ENCODE results near the gene RPTOR. TPM values are rescaled to one million over a fixed set of nuclear protein-coding genes. Genes with fewer than 3 reads are reported as not detected.

The RPTOR gene
- polyA plus RNA-seq, 1 experiment = 10.8 TPM

DNA sequence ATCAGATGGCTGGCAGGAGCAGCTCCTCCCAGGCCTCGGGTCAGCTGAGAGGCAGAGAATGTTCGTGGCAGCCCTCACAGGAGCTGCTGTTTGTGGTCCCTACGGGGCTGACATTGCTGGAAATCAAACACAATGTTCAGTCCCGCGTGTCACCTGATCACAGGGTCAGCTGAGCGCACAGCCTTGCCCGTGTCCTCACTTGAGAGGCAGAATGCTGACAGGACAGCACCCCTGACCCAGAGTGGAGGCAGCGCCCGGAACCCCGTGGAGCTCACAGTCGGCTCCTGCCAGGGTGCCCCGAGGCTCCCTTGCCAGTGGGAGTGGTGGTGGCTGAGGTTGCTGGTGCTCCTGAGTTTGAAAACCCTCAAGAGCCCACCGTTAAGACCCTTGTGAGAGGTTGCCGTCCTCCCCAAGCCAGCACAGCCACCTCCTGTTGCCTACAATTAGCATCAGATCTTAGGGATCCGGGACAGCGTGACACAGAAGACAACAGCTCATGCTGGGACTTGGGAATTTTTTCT, 443.4 kb downstream of the RPTOR start:
- no peaks in the 10 kb centered on the region for H3K36me3 ChIP-seq (ENCODE audit: control insufficient read depth, insufficient read depth, low read length)
- no peak overlapping the region for H3K4me3 ChIP-seq (ENCODE audit: low read depth, low read length)
- CTCF ChIA-PET = interaction anchor here (1.0 to 3.7 kb wide), 7 partner anchors 16 to 561 kb away, joined by 3 to 54 read pairs (median 11); no protein-coding TSS in a partner anchor
- TF ChIP-seq, protein P1, sequence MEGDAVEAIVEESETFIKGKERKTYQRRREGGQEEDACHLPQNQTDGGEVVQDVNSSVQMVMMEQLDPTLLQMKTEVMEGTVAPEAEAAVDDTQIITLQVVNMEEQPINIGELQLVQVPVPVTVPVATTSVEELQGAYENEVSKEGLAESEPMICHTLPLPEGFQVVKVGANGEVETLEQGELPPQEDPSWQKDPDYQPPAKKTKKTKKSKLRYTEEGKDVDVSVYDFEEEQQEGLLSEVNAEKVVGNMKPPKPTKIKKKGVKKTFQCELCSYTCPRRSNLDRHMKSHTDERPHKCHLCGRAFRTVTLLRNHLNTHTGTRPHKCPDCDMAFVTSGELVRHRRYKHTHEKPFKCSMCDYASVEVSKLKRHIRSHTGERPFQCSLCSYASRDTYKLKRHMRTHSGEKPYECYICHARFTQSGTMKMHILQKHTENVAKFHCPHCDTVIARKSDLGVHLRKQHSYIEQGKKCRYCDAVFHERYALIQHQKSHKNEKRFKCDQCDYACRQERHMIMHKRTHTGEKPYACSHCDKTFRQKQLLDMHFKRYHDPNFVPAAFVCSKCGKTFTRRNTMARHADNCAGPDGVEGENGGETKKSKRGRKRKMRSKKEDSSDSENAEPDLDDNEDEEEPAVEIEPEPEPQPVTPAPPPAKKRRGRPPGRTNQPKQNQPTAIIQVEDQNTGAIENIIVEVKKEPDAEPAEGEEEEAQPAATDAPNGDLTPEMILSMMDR (IDR thresholded peaks at IDR 0.05; ENCODE audit: insufficient read depth, low read depth, low read length) = no peak
- DNase-seq (ENCODE audit: low read depth) = no peak
- POLR2A ChIA-PET = no interaction called here
- no peaks in the 10 kb centered on the region for H3K27me3 ChIP-seq (ENCODE audit: control insufficient read depth, insufficient read depth, low read length)

DNA sequence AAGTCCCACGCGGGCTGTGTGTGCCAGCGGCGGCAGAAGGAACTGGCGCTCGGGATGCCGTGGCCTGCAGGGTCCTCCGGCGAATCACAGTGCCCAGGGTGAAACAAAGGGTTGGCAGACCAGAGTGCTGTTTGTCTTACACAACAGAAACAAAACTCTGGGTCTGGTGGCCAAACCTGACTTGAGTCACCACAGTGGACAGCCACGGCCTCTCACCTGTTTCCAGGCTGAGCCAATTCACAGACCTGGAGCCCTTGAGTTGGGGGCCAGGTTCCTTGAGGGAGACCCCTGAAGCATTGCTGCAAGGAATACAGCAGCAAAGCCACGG, 444.9 kb downstream of the RPTOR start:
- ChIA-PET POLR2A (no interaction called here), CTCF (interaction anchor here (0.6 to 3.7 kb wide), 13 partner anchors 9 to 562 kb away, joined by 3 to 54 read pairs (median 4); no protein-coding TSS in a partner anchor)
- 0 out of 2 replicates have a peak, but pooled peaks cover 2% of the 10 kb centered on the region for H3K36me3 ChIP-seq (ENCODE audit: control insufficient read depth, insufficient read depth, low read length)
- DNase-seq (ENCODE audit: low read depth) = no peak
- no peak overlapping the region for H3K4me3 ChIP-seq (ENCODE audit: low read depth, low read length)
- TF ChIP-seq, protein P1 (IDR thresholded peaks at IDR 0.05; ENCODE audit: insufficient read depth, low read depth, low read length) = no peak
- H3K27me3 ChIP-seq (ENCODE audit: control insufficient read depth, insufficient read depth, low read length) = no peaks in the 10 kb centered on the region

DNA sequence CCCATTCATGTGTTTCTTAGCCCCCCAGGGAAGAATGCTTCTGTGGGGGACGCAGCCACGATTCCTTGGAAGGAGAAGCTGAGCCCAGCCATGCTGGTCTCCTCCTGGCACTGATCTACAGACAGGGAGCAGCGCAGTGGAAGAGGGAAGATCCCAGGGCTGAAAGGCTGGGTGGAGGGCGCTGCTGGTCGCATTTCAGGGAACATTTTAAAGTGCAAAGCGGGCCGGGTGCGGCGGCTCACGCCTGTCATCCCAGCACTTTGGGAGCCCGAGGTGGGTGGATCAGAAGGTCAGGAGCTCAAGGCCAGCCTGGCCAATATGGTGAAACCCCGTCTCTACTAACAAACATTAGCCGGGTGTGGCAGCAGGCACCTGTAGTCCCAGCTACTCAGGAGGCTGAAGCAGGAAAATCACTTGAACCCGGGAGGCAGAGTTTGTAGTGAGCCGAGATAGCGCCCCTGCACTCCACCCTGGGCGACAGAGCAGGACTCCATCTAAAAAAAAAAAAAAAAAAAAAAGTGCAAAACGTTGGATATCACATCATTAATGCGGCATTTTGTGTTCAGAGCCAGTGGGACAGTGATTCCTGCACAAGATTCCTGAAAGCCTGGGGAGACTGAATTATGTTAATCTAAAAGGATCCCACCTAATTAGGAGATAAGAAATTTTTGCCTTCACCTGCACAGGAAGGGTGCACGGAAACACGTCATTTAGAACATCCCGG, 446.4 kb downstream of the RPTOR start:
- TF ChIP-seq, protein P1 (IDR thresholded peaks at IDR 0.05; ENCODE audit: insufficient read depth, low read depth, low read length) = no peak
- Histone ChIP-seq H3K4me3 (ENCODE audit: low read depth, low read length) (peak overlapping the region; percentile 82), H3K27me3 (ENCODE audit: control insufficient read depth, insufficient read depth, low read length) (no peaks in the 10 kb centered on the region), H3K36me3 (ENCODE audit: control insufficient read depth, insufficient read depth, low read length) (peaks cover 9% of the 10 kb centered on the region)
- no peak for DNase-seq (ENCODE audit: low read depth)
- POLR2A ChIA-PET = no interaction called here
- CTCF ChIA-PET = interaction anchor here (1.1 to 2.5 kb wide), 6 partner anchors 11 to 564 kb away, joined by 3 to 11 read pairs (median 5); no protein-coding TSS in a partner anchor

DNA sequence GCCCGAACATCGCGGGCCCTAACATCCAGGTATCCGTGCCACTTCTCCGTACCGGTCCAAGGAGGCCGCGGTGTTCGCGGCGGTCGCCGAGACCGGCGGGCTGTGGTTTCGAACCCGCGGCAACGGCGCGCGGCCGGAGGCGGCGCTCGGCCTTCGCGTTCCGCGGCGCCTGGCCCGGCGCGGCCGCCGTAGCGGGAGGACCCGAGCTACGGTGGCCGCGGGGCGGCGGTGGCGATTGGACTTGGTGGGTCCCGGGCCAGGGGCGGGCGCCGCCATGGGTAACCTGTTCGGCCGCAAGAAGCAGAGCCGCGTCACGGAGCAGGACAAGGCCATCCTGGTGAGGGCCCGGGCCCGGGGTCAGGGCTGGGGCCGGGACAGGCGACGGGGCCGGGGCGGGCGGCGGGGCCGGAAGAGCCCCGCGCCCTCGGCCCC, 447.0 kb downstream of the RPTOR start, which contains the start of gene CHMP6:
TSS of gene CHMP6 (plus strand) at position 197 of the 432 bp plus-strand sequence. CDS start at position 275, 78 bp downstream.
- Histone ChIP-seq H3K4me3 (ENCODE audit: low read depth, low read length) (peak within 1 kb of the TSS; percentile 82), H3K36me3 (ENCODE audit: control insufficient read depth, insufficient read depth, low read length) (peaks cover 14% of the 10 kb centered on the region), H3K27me3 (ENCODE audit: control insufficient read depth, insufficient read depth, low read length) (no peaks in the 10 kb centered on the region)
- TF ChIP-seq, protein P1 (IDR thresholded peaks at IDR 0.05; ENCODE audit: insufficient read depth, low read depth, low read length) = no peak
- CTCF ChIA-PET = interaction anchor here (1.1 to 2.5 kb wide), 7 partner anchors 11 to 564 kb away, joined by 3 to 11 read pairs (median 6); no protein-coding TSS in a partner anchor
- POLR2A ChIA-PET = no interaction called here
- no peak for DNase-seq (ENCODE audit: low read depth)

Data from BJ (cell line).